GM23338 (cell line): Measurements from ENCODE around the gene HGS. TPM values are rescaled to one million over a fixed set of nuclear protein-coding genes. Genes with fewer than 3 reads are reported as not detected.

Experiments
- ATAC-seq: fragments of 200-7000 bp; cut with Tn5 transposase; 3 replicates; pipeline ENCODE4 v1.9.1; 2020
- DNase-seq: peaks from one replicate; pipeline ENCODE4 v3.0.0-alpha.2; 2015; ENCODE audit warnings: low spot score
- H2AFZ ChIP-seq: fragments of 200-600 bp; sonication (generic); 2 replicates; pipeline ENCODE4 v1.8.0; 2016; ENCODE audit warnings: antibody characterized with exemption, mild to moderate bottlenecking, moderate library complexity
- H3F3A ChIP-seq: fragments of 200-600 bp; sonication (generic); replicated peaks from 2 replicates; pipeline ENCODE4 v1.8.0; 2017; ENCODE audit warnings: antibody characterized with exemption, mixed run types, low read depth
- H3K27ac ChIP-seq: fragments of 200-600 bp; sonication (generic); 2 replicates; pipeline ENCODE4 v1.6.1; 2016; ENCODE audit warnings: low read depth
- H3K27me3 ChIP-seq: fragments of 200-600 bp; sonication (generic); 2 replicates; pipeline ENCODE4 v1.8.0; 2016; ENCODE audit warnings: mild to moderate bottlenecking, mixed run types, moderate library complexity; ENCODE audit not compliant: insufficient read depth
- H3K36me3 ChIP-seq: fragments of 200-600 bp; sonication (generic); 2 replicates; pipeline ENCODE4 v1.8.0; 2016; ENCODE audit warnings: mild to moderate bottlenecking; ENCODE audit not compliant: insufficient read depth
- H3K4me1 ChIP-seq: fragments of 200-600 bp; sonication (generic); 2 replicates; pipeline ENCODE4 v1.8.0; 2016; ENCODE audit warnings: mild to moderate bottlenecking, moderate library complexity; ENCODE audit not compliant: insufficient read depth
- H3K4me2 ChIP-seq: fragments of 200-600 bp; sonication (generic); 2 replicates; pipeline ENCODE4 v1.7.1; 2017; ENCODE audit warnings: mixed run types
- H3K4me3 ChIP-seq: fragments of 200-600 bp; sonication (generic); 2 replicates; pipeline ENCODE4 v1.6.1; 2016; ENCODE audit warnings: mixed run types
- H3K79me2 ChIP-seq: fragments of 200-600 bp; sonication (generic); replicated peaks from 2 replicates; pipeline ENCODE4 v1.8.0; 2017; ENCODE audit warnings: mild to moderate bottlenecking; ENCODE audit not compliant: insufficient read depth
- H3K9me2 ChIP-seq: fragments of 200-600 bp; sonication (generic); 2 replicates; pipeline ENCODE4 v1.8.0; 2017; ENCODE audit not compliant: insufficient read depth
- H4K20me1 ChIP-seq: fragments of 200-600 bp; sonication (generic); replicated peaks from 2 replicates; pipeline ENCODE4 v1.8.0; 2017; ENCODE audit warnings: mild to moderate bottlenecking; ENCODE audit not compliant: insufficient read depth
- H3K27ac Mint-ChIP-seq: 2 replicates; pipeline ENCODE4 v1.8.0; 2020; ENCODE audit warnings: inconsistent platforms, mild to moderate bottlenecking, moderate library complexity, mixed read lengths
- H3K27me3 Mint-ChIP-seq: 3 replicates; pipeline ENCODE4 v1.8.0; 2022; ENCODE audit warnings: low read depth, mild to moderate bottlenecking, moderate library complexity, mixed read lengths, inconsistent platforms; ENCODE audit not compliant: insufficient read depth, poor library complexity
- H3K36me3 Mint-ChIP-seq: 3 replicates; pipeline ENCODE4 v1.8.0; 2021; ENCODE audit warnings: low read depth, mild to moderate bottlenecking, inconsistent platforms, moderate library complexity, mixed read lengths
- H3K4me1 Mint-ChIP-seq: 3 replicates; pipeline ENCODE4 v1.8.0; 2020; ENCODE audit warnings: mild to moderate bottlenecking, inconsistent platforms, mixed read lengths
- H3K4me3 Mint-ChIP-seq: 3 replicates; pipeline ENCODE4 v1.8.0; 2021; ENCODE audit warnings: moderate library complexity, mild to moderate bottlenecking, inconsistent platforms, mixed read lengths
- H3K9me3 Mint-ChIP-seq: 3 replicates; pipeline ENCODE4 v1.8.0; 2020; ENCODE audit warnings: moderate library complexity, mild to moderate bottlenecking, inconsistent platforms, mixed read lengths
- CREB1 ChIP-seq: fragments of 250-450 bp; sonication (Bioruptor Pico); IDR thresholded peaks from 2 replicates; pipeline ENCODE4 v1.5.0; 2020; ENCODE audit warnings: low read depth, mild to moderate bottlenecking, moderate library complexity
- EZH2 ChIP-seq: fragments of 200-600 bp; sonication (generic); IDR thresholded peaks from one replicate; pipeline ENCODE4 v1.8.0; 2017; ENCODE audit warnings: antibody characterized with exemption, mild to moderate bottlenecking, low read depth; ENCODE audit not compliant: unreplicated experiment
- EZH2phosphoT487 ChIP-seq: fragments of 200-600 bp; sonication (generic); IDR thresholded peaks from one replicate; pipeline ENCODE4 v1.8.1; 2018; ENCODE audit warnings: antibody characterized with exemption; ENCODE audit not compliant: unreplicated experiment
- JUNB ChIP-seq: IDR thresholded peaks from one replicate; pipeline ENCODE4 v1.6.1; 2016; ENCODE audit warnings: antibody characterized with exemption; ENCODE audit not compliant: unreplicated experiment
- NANOG ChIP-seq: IDR thresholded peaks from 2 replicates; pipeline ENCODE4 v1.6.1; 2016; ENCODE audit warnings: antibody characterized with exemption, borderline replicate concordance
- POLR2AphosphoS5 ChIP-seq: IDR thresholded peaks from 2 replicates; pipeline ENCODE4 v1.6.1; 2016; ENCODE audit warnings: antibody characterized with exemption, low read depth
- STAT1 ChIP-seq: IDR thresholded peaks from one replicate; pipeline ENCODE4 v1.6.1; 2016; ENCODE audit warnings: antibody characterized with exemption; ENCODE audit not compliant: unreplicated experiment
- ZNF114 ChIP-seq: fragments of 250-450 bp; sonication (Bioruptor Pico); IDR thresholded peaks from 2 replicates; pipeline ENCODE4 v1.5.0; 2020; ENCODE audit warnings: mild to moderate bottlenecking, moderate library complexity
- ZNF331 ChIP-seq: fragments of 250-450 bp; sonication (Bioruptor Pico); IDR thresholded peaks from 2 replicates; pipeline ENCODE4 v1.5.0; 2020; ENCODE audit warnings: low read depth, mild to moderate bottlenecking, moderate library complexity
- polyA plus RNA-seq: library from polyadenylated mRNA; unstranded; fragments of >200 nt; fragmentation: Nextera tagmentation; extraction: Ambion mirVana; gene quantifications from 2 replicates; pipeline ENCODE4 v1.2.1, GENCODE V29; 2016
- total RNA-seq: library from RNA; depleted of rRNA; stranded (reverse); fragments of >200 nt; shearing (Covaris generic); gene quantifications from 2 replicates; pipeline ENCODE4 v1.2.3, GENCODE V29; 2014
- TF ChIP-seq, protein P1 (sequence below): IDR thresholded peaks from one replicate; pipeline ENCODE4 v1.6.1; 2018; ENCODE audit warnings: antibody characterized with exemption; ENCODE audit not compliant: unreplicated experiment
- TF ChIP-seq, protein P2 (sequence below): IDR thresholded peaks from 2 replicates; pipeline ENCODE4 v1.6.1; 2016; ENCODE audit warnings: antibody characterized with exemption
- TF ChIP-seq, protein P3 (sequence below), 2 experiments: fragments of 200-600 bp in 1 of 2; sonication (generic) in 1 of 2; conservative IDR thresholded peaks; 2 replicates each; pipeline versions ENCODE4 v1.5.1 to v1.6.1; 2016 to 2017; ENCODE audit warnings: antibody characterized with exemption in 2 of 2, low read depth in 2 of 2, mild to moderate bottlenecking in 2 of 2, moderate library complexity in 1 of 2

HGS gene
- total and polyA plus RNA-seq, 2 experiments from 2014 or later, result 59.0 to 90.2 TPM

DNA sequence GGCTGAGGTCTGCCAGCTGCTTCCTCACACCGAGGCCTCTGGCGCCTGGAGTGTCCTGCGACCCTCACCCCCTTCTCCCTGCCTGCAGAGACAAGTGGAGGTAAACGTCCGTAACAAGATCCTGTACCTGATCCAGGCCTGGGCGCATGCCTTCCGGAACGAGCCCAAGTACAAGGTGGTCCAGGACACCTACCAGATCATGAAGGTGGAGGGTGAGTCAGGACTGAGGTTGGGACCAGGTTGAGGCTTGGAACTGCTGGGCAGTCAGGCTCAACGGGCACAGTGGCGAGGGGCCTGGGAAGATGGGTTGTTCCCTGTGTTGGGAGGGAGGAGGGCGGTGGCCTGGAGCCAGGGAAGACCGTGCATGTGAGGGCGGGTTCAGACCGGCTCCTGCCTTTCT is 4.8 kb downstream of the HGS start:
- H3K27me3 ChIP-seq, result no peaks in the 10 kb centered on the region
- peaks cover 7% of the 10 kb centered on the region for H3K4me1 Mint-ChIP-seq
- ATAC-seq, result no peak
- H3F3A ChIP-seq, result peaks cover 16% of the 10 kb centered on the region
- no peak overlapping the region for H3K4me3 ChIP-seq
- no peak overlapping the region; the same call in 2 of the 3 replicates for H3K4me3 Mint-ChIP-seq
- H2AFZ ChIP-seq, result no peak overlapping the region
- peaks cover 21% of the 10 kb centered on the region for H3K79me2 ChIP-seq
- DNase-seq, result no peak
- no peak overlapping the region for H3K27ac Mint-ChIP-seq
- peaks cover 17% of the 10 kb centered on the region for H3K27me3 Mint-ChIP-seq
- no peak overlapping the region for H3K27ac ChIP-seq
- TF ChIP-seq ZNF331 (CRISPR knock-in tag), result no peak
- no peak for TF ChIP-seq CREB1 (CRISPR knock-in tag)
- no peak for TF ChIP-seq EZH2
- TF ChIP-seq ZNF114 (CRISPR knock-in tag), result no peak
- no peak for TF ChIP-seq JUNB
- TF ChIP-seq EZH2phosphoT487, result no peak
- no peak for TF ChIP-seq POLR2AphosphoS5
- TF ChIP-seq, protein P1, sequence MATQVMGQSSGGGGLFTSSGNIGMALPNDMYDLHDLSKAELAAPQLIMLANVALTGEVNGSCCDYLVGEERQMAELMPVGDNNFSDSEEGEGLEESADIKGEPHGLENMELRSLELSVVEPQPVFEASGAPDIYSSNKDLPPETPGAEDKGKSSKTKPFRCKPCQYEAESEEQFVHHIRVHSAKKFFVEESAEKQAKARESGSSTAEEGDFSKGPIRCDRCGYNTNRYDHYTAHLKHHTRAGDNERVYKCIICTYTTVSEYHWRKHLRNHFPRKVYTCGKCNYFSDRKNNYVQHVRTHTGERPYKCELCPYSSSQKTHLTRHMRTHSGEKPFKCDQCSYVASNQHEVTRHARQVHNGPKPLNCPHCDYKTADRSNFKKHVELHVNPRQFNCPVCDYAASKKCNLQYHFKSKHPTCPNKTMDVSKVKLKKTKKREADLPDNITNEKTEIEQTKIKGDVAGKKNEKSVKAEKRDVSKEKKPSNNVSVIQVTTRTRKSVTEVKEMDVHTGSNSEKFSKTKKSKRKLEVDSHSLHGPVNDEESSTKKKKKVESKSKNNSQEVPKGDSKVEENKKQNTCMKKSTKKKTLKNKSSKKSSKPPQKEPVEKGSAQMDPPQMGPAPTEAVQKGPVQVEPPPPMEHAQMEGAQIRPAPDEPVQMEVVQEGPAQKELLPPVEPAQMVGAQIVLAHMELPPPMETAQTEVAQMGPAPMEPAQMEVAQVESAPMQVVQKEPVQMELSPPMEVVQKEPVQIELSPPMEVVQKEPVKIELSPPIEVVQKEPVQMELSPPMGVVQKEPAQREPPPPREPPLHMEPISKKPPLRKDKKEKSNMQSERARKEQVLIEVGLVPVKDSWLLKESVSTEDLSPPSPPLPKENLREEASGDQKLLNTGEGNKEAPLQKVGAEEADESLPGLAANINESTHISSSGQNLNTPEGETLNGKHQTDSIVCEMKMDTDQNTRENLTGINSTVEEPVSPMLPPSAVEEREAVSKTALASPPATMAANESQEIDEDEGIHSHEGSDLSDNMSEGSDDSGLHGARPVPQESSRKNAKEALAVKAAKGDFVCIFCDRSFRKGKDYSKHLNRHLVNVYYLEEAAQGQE, result no peak
- TF ChIP-seq NANOG, result no peak
- TF ChIP-seq, protein P2, sequence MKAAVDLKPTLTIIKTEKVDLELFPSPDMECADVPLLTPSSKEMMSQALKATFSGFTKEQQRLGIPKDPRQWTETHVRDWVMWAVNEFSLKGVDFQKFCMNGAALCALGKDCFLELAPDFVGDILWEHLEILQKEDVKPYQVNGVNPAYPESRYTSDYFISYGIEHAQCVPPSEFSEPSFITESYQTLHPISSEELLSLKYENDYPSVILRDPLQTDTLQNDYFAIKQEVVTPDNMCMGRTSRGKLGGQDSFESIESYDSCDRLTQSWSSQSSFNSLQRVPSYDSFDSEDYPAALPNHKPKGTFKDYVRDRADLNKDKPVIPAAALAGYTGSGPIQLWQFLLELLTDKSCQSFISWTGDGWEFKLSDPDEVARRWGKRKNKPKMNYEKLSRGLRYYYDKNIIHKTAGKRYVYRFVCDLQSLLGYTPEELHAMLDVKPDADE, result no peak
- TF ChIP-seq STAT1, result no peak
- H4K20me1 ChIP-seq, result peaks cover 8% of the 10 kb centered on the region; the same call in 1 of the 2 replicates
- H3K4me2 ChIP-seq, result no peak overlapping the region
- no peaks in the 10 kb centered on the region; the same call in 2 of the 3 replicates for H3K9me3 Mint-ChIP-seq
- peaks cover 6% of the 10 kb centered on the region; the same call in 1 of the 2 replicates for H3K4me1 ChIP-seq
- no peaks in the 10 kb centered on the region for H3K9me2 ChIP-seq
- H3K36me3 ChIP-seq, result no peaks in the 10 kb centered on the region
- H3K36me3 Mint-ChIP-seq, result peaks cover 52% of the 10 kb centered on the region

DNA sequence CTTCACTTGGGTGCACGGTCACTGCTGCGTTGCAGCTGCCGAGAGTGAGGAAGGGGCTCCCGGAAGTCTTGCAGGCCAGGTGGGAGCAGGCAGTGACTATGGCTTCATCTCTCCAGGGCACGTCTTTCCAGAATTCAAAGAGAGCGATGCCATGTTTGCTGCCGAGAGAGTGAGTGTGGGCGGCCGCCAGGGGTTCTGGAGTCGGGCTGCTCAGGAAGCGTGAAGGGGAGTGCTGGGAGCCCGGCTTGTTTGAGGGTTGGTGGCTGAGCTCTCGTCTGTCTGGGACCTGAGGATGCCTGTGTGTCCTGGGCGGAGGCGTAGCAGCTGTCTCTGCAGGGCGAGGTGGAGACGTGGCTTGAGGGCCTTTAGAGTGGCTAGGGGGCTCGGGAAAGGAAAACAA is 6.3 kb downstream of the HGS start:
- Histone ChIP-seq H3K79me2 (peaks cover 12% of the 10 kb centered on the region), H2AFZ (no peak overlapping the region), H3K27me3 (no peaks in the 10 kb centered on the region), H4K20me1 (peaks cover 5% of the 10 kb centered on the region; the same call in 1 of the 2 replicates), H3K4me2 (no peak overlapping the region), H3K27ac (no peak overlapping the region), H3K4me3 (no peak overlapping the region), H3K36me3 (no peaks in the 10 kb centered on the region), H3K4me1 (no peaks in the 10 kb centered on the region), H3K9me2 (no peaks in the 10 kb centered on the region), H3F3A (peaks cover 7% of the 10 kb centered on the region)
- peaks cover 11% of the 10 kb centered on the region for H3K27me3 Mint-ChIP-seq
- no peak for DNase-seq
- no peaks in the 10 kb centered on the region; the same call in 2 of the 3 replicates for H3K4me1 Mint-ChIP-seq
- ATAC-seq, result no peak
- no peaks in the 10 kb centered on the region; the same call in 2 of the 3 replicates for H3K9me3 Mint-ChIP-seq
- H3K27ac Mint-ChIP-seq, result no peak overlapping the region; the same call in 1 of the 2 replicates
- peaks cover 49% of the 10 kb centered on the region for H3K36me3 Mint-ChIP-seq
- H3K4me3 Mint-ChIP-seq, result no peak overlapping the region
- TF ChIP-seq ZNF331 (CRISPR knock-in tag) (no peak), EZH2phosphoT487 (no peak), EZH2 (no peak), JUNB (no peak), NANOG (no peak), POLR2AphosphoS5 (no peak), ZNF114 (CRISPR knock-in tag) (no peak)
- TF ChIP-seq, protein P3, sequence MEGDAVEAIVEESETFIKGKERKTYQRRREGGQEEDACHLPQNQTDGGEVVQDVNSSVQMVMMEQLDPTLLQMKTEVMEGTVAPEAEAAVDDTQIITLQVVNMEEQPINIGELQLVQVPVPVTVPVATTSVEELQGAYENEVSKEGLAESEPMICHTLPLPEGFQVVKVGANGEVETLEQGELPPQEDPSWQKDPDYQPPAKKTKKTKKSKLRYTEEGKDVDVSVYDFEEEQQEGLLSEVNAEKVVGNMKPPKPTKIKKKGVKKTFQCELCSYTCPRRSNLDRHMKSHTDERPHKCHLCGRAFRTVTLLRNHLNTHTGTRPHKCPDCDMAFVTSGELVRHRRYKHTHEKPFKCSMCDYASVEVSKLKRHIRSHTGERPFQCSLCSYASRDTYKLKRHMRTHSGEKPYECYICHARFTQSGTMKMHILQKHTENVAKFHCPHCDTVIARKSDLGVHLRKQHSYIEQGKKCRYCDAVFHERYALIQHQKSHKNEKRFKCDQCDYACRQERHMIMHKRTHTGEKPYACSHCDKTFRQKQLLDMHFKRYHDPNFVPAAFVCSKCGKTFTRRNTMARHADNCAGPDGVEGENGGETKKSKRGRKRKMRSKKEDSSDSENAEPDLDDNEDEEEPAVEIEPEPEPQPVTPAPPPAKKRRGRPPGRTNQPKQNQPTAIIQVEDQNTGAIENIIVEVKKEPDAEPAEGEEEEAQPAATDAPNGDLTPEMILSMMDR (conservative IDR thresholded peaks at IDR 0.05; ENCODE audit: low read depth in 2 of 2), result no peak
- TF ChIP-seq, protein P2, result no peak
- TF ChIP-seq, protein P1, result no peak
